ENCODE measurements around the gene TGFBR3L.
A peak's percentile ranks its signal among the peaks of the same experiment; 100 is the strongest.

TGFBR3L gene
- 0.51 to 4.0 (median 1.2) reads per million in 9 experiments for total RNA-seq

GRCh38 chr19:7914598-7915045 lies at the start of gene TGFBR3L:
Gene TGFBR3L, plus strand, starts transcription at chr19:7914830.
- peak within 1 kb of the TSS; percentile 52 to 86 for H3K27ac Mint-ChIP-seq
- ATAC-seq (replicated peaks) (no peak), DNase-seq (no peak)
- peaks cover 58% of the 10 kb centered on the region for H3K36me3 Mint-ChIP-seq (ENCODE audit: insufficient read depth)
- H3K27me3 Mint-ChIP-seq = peaks cover 5 to 31% of the 10 kb centered on the region in 2 donors
- H3K4me3 Mint-ChIP-seq = peak within 1 kb of the TSS; percentile 72 to 75
- H3K4me1 Mint-ChIP-seq (ENCODE audit: low read depth in 2 of 2) = peaks cover 15 to 18% of the 10 kb centered on the region in 2 donors
- no peaks in the 10 kb centered on the region for H3K9me3 Mint-ChIP-seq

- ATAC-seq (replicated peaks) (no peak), DNase-seq (no peak)
- Mint-ChIP-seq H3K4me3 (peak overlapping the region; percentile 23 to 56), H3K27ac (no peak overlapping the region), H3K36me3 (ENCODE audit: insufficient read depth) (peaks cover 11% of the 10 kb centered on the region), H3K9me3 (no peaks in the 10 kb centered on the region), H3K4me1 (ENCODE audit: low read depth in 2 of 2) (peaks cover 16 to 19% of the 10 kb centered on the region in 2 donors), H3K27me3 (peaks cover 18 to 45% of the 10 kb centered on the region in 2 donors)
These were observed 49.2 kb upstream of the TGFBR3L start for GRCh38 chr19:7865262-7865911.

GRCh38 chr19:7866399-7867091 lies 48.1 kb upstream of the TGFBR3L start:
- no peak for DNase-seq
- H3K4me3 Mint-ChIP-seq = no peak overlapping the region
- no peaks in the 10 kb centered on the region for H3K9me3 Mint-ChIP-seq
- H3K27ac Mint-ChIP-seq = no peak overlapping the region
- H3K27me3 Mint-ChIP-seq = peaks cover 14 to 44% of the 10 kb centered on the region in 2 donors
- peaks cover 24 to 26% of the 10 kb centered on the region in 2 donors for H3K4me1 Mint-ChIP-seq (ENCODE audit: low read depth in 2 of 2)
- no peak for ATAC-seq (replicated peaks)
- peaks cover 11% of the 10 kb centered on the region for H3K36me3 Mint-ChIP-seq (ENCODE audit: insufficient read depth)

- H3K27ac Mint-ChIP-seq = no peak overlapping the region
- no peaks in the 10 kb centered on the region for H3K9me3 Mint-ChIP-seq
- peaks cover 11% of the 10 kb centered on the region for H3K36me3 Mint-ChIP-seq (ENCODE audit: insufficient read depth)
- ATAC-seq (replicated peaks) (no peak), DNase-seq (no peak)
- H3K4me1 Mint-ChIP-seq (ENCODE audit: low read depth in 2 of 2) = peaks cover 28 to 29% of the 10 kb centered on the region in 2 donors
- H3K4me3 Mint-ChIP-seq = peak overlapping the region in 1 of 2 donors; percentile 84
- H3K27me3 Mint-ChIP-seq = peaks cover 21 to 49% of the 10 kb centered on the region in 2 donors
These were observed 47.4 kb upstream of the TGFBR3L start for GRCh38 chr19:7867092-7867844.

GRCh38 chr19:7868326-7868670 lies 46.3 kb upstream of the TGFBR3L start:
- H3K4me3 Mint-ChIP-seq = peak overlapping the region; percentile 83 to 84
- peaks cover 29 to 31% of the 10 kb centered on the region in 2 donors for H3K4me1 Mint-ChIP-seq (ENCODE audit: low read depth in 2 of 2)
- H3K9me3 Mint-ChIP-seq = no peaks in the 10 kb centered on the region
- ATAC-seq (replicated peaks) = no peak
- peaks cover 11% of the 10 kb centered on the region for H3K36me3 Mint-ChIP-seq (ENCODE audit: insufficient read depth)
- no peak for DNase-seq
- H3K27me3 Mint-ChIP-seq = peaks cover 26 to 59% of the 10 kb centered on the region in 2 donors
- H3K27ac Mint-ChIP-seq = peak overlapping the region; percentile 38 to 76

- Mint-ChIP-seq H3K9me3 (no peaks in the 10 kb centered on the region), H3K36me3 (ENCODE audit: insufficient read depth) (peaks cover 11% of the 10 kb centered on the region), H3K27ac (peak overlapping the region; percentile 38 to 76), H3K27me3 (peaks cover 30 to 58% of the 10 kb centered on the region in 2 donors), H3K4me1 (ENCODE audit: low read depth in 2 of 2) (peaks cover 31 to 32% of the 10 kb centered on the region in 2 donors), H3K4me3 (peak overlapping the region; percentile 83 to 84)
- ATAC-seq (replicated peaks) (peak; percentile 80), DNase-seq (peak; percentile 83 to 89 (median 89))
These were observed 45.8 kb upstream of the TGFBR3L start for GRCh38 chr19:7868671-7869452.

GRCh38 chr19:7869453-7869909 lies 45.1 kb upstream of the TGFBR3L start:
- Mint-ChIP-seq H3K4me3 (peak overlapping the region; percentile 83 to 84), H3K27me3 (peaks cover 30 to 52% of the 10 kb centered on the region in 2 donors), H3K27ac (peak overlapping the region; percentile 38 to 76), H3K4me1 (ENCODE audit: low read depth in 2 of 2) (peaks cover 31 to 32% of the 10 kb centered on the region in 2 donors), H3K9me3 (no peaks in the 10 kb centered on the region), H3K36me3 (ENCODE audit: insufficient read depth) (peaks cover 9% of the 10 kb centered on the region)
- DNase-seq (peak; percentile 79 to 91 (median 83)), ATAC-seq (replicated peaks) (peak; percentile 60)

GRCh38 chr19:7869910-7870511 lies 44.6 kb upstream of the TGFBR3L start:
- Mint-ChIP-seq H3K36me3 (ENCODE audit: insufficient read depth) (peaks cover 9% of the 10 kb centered on the region), H3K4me1 (ENCODE audit: low read depth in 2 of 2) (peaks cover 28 to 32% of the 10 kb centered on the region in 2 donors), H3K9me3 (no peaks in the 10 kb centered on the region), H3K27ac (peak overlapping the region in 1 of 2 donors; percentile 12), H3K27me3 (peaks cover 29 to 52% of the 10 kb centered on the region in 2 donors), H3K4me3 (peak overlapping the region; percentile 75 to 83)
- no peak for ATAC-seq (replicated peaks)
- peak; percentile 35 to 51 (median 43) for DNase-seq

GRCh38 chr19:7870571-7871436 lies 43.8 kb upstream of the TGFBR3L start:
- Mint-ChIP-seq H3K4me1 (ENCODE audit: low read depth in 2 of 2) (peaks cover 22 to 26% of the 10 kb centered on the region in 2 donors), H3K9me3 (no peaks in the 10 kb centered on the region), H3K4me3 (peak overlapping the region; percentile 75 to 83), H3K27ac (peak overlapping the region in 1 of 2 donors; percentile 12), H3K36me3 (ENCODE audit: insufficient read depth) (peaks cover 9% of the 10 kb centered on the region), H3K27me3 (peaks cover 23 to 44% of the 10 kb centered on the region in 2 donors)
- ATAC-seq (replicated peaks) (no peak), DNase-seq (peak in 2 of 3 experiments; percentile 25 to 29)

- peaks cover 22 to 26% of the 10 kb centered on the region in 2 donors for H3K4me1 Mint-ChIP-seq (ENCODE audit: low read depth in 2 of 2)
- no peak for ATAC-seq (replicated peaks)
- H3K9me3 Mint-ChIP-seq = no peaks in the 10 kb centered on the region
- H3K27ac Mint-ChIP-seq = no peak overlapping the region
- H3K4me3 Mint-ChIP-seq = peak overlapping the region; percentile 20 to 63
- H3K27me3 Mint-ChIP-seq = peaks cover 23 to 52% of the 10 kb centered on the region in 2 donors
- peaks cover 9% of the 10 kb centered on the region for H3K36me3 Mint-ChIP-seq (ENCODE audit: insufficient read depth)
- DNase-seq = peak; percentile 72 to 80 (median 77)
These were observed 43.0 kb upstream of the TGFBR3L start for GRCh38 chr19:7871437-7872305.

Data from effector memory CD8-positive, alpha-beta T cell (primary cell).